DOHH2 (cell line): ENCODE measurements around the gene RASA2.

Experiments used
- H3F3A ChIP-seq: fragments of 200-600 bp; sonication (generic), shearing (Covaris generic); 2 replicates; pipeline ENCODE4 v1.6.0; 2016; ENCODE audit warnings: antibody characterized with exemption, mild to moderate bottlenecking; ENCODE audit not compliant: control insufficient read depth, insufficient read depth
- H3K27ac ChIP-seq: fragments of 200-600 bp; sonication (generic); 2 replicates; pipeline ENCODE4 v1.5.1; 2014; ENCODE audit warnings: low read depth, mild to moderate bottlenecking, low read length, moderate library complexity
- H3K27me3 ChIP-seq: fragments of 200-600 bp; sonication (generic); 2 replicates; pipeline ENCODE4 v1.6.1; 2014; ENCODE audit warnings: mild to moderate bottlenecking, low read length, mixed read lengths; ENCODE audit not compliant: control insufficient read depth
- H3K36me3 ChIP-seq: fragments of 200-600 bp; sonication (generic); 2 replicates; pipeline ENCODE4 v1.6.1; 2014; ENCODE audit warnings: mild to moderate bottlenecking, low read length, moderate library complexity, mixed read lengths; ENCODE audit not compliant: control insufficient read depth
- H3K4me1 ChIP-seq: fragments of 200-600 bp; sonication (generic); 2 replicates; pipeline ENCODE4 v1.6.1; 2014; ENCODE audit warnings: mild to moderate bottlenecking, low read length, mixed read lengths; ENCODE audit not compliant: control insufficient read depth
- H3K4me2 ChIP-seq: fragments of 200-600 bp; sonication (generic); 2 replicates; pipeline ENCODE4 v1.6.0; 2014; ENCODE audit warnings: mild to moderate bottlenecking, low read length, moderate library complexity
- H3K4me3 ChIP-seq: fragments of 200-600 bp; sonication (generic); 2 replicates; pipeline ENCODE4 v1.5.1; 2014; ENCODE audit warnings: mild to moderate bottlenecking, low read length, mixed read lengths
- H3K79me2 ChIP-seq: fragments of 200-600 bp; sonication (generic); 2 replicates; pipeline ENCODE4 v1.6.1; 2014; ENCODE audit warnings: mild to moderate bottlenecking, low read length, mixed read lengths; ENCODE audit not compliant: control insufficient read depth
- H3K9me2 ChIP-seq: fragments of 200-600 bp; sonication (generic); replicated peaks from 2 replicates; pipeline ENCODE4 v1.6.1; 2014; ENCODE audit warnings: mild to moderate bottlenecking, low read length, mixed read lengths; ENCODE audit not compliant: control insufficient read depth
- H3K9me3 ChIP-seq: fragments of 200-600 bp; sonication (generic); 2 replicates; pipeline ENCODE4 v1.6.1; 2014; ENCODE audit warnings: antibody characterized with exemption, low read length, mixed read lengths; ENCODE audit not compliant: control insufficient read depth, insufficient read depth
- H4K20me1 ChIP-seq: fragments of 200-600 bp; sonication (generic); 2 replicates; pipeline ENCODE4 v1.6.0; 2014; ENCODE audit warnings: low read depth, mild to moderate bottlenecking, antibody characterized with exemption, low read length, moderate library complexity; ENCODE audit not compliant: control insufficient read depth, insufficient read depth
- CTCF ChIP-seq: fragments of 200-600 bp; sonication (generic); IDR thresholded peaks from one replicate; pipeline ENCODE4 v1.5.1; 2014; ENCODE audit warnings: antibody characterized with exemption, mild to moderate bottlenecking, low read depth, low read length; ENCODE audit not compliant: poor library complexity, severe bottlenecking
- EZH2phosphoT487 ChIP-seq: fragments of 200-600 bp; sonication (generic); IDR thresholded peaks from 2 replicates; pipeline ENCODE4 v1.6.1; 2017; ENCODE audit warnings: borderline replicate concordance, mild to moderate bottlenecking, antibody characterized with exemption, low read length, moderate library complexity, mixed read lengths

RASA2 gene

DNA sequence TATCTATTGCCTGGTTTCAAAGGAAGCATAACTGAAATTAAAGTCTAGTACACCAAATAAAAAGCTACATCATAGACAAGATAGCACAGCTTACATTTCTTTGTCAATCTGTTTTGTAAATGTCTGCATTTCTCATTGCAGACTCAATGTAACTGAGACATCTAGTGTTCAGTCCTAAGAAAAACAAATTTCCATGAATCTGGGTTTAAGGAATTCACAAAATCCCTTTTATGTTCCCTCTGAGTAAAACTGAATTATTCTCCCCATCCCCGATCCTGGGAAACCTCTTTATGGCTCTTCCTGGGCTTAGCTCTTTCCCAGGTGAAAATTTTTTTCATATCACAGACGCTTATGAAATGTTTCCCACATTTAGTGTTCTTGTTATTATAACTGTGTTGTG lies 21.6 kb upstream of the RASA2 start:
- no peak overlapping the region for H3K27ac ChIP-seq
- no peaks in the 10 kb centered on the region for H3F3A ChIP-seq
- no peaks in the 10 kb centered on the region for H4K20me1 ChIP-seq
- peaks cover 14% of the 10 kb centered on the region; the same call in 1 of the 2 replicates for H3K9me3 ChIP-seq
- H3K4me3 ChIP-seq: no peak overlapping the region
- no peaks in the 10 kb centered on the region for H3K79me2 ChIP-seq
- H3K36me3 ChIP-seq: no peaks in the 10 kb centered on the region
- no peak overlapping the region for H3K4me2 ChIP-seq
- no peaks in the 10 kb centered on the region for H3K9me2 ChIP-seq
- TF ChIP-seq EZH2phosphoT487 (no peak), CTCF (no peak)
- no peaks in the 10 kb centered on the region for H3K27me3 ChIP-seq
- H3K4me1 ChIP-seq: no peaks in the 10 kb centered on the region

DNA sequence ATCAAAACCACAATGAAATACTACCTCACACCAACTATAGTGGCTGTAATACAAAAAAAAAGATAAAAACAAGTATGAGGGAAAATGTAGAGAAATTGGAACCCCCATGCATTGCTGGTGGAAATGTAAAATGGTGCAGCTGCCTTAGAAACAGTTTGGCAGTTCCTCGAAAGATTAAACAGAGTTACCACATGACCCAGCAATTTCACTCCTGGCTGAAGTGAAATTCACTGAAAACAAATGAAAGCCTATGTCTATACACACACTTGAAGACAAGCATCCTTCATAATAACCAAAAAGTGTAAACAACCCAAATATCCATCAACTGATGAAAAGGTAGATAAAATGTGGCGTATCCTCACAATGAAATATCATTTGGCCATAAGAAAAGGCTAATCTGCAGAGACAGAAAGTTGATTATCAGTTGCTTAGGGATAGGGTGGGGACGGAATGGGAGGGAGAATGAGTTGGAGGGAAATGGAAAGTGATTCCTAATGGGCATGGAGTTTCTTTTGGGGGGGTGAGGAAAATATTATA lies 20.1 kb upstream of the RASA2 start:
- Histone ChIP-seq H3K9me3 (peaks cover 16% of the 10 kb centered on the region; the same call in 1 of the 2 replicates), H3K27me3 (no peaks in the 10 kb centered on the region), H3K36me3 (no peaks in the 10 kb centered on the region), H3K9me2 (no peaks in the 10 kb centered on the region), H3K4me2 (no peak overlapping the region), H3K79me2 (no peaks in the 10 kb centered on the region), H3K4me1 (no peaks in the 10 kb centered on the region), H4K20me1 (no peaks in the 10 kb centered on the region), H3F3A (no peaks in the 10 kb centered on the region), H3K27ac (no peak overlapping the region), H3K4me3 (no peak overlapping the region)
- TF ChIP-seq EZH2phosphoT487: no peak
- TF ChIP-seq CTCF: no peak

DNA sequence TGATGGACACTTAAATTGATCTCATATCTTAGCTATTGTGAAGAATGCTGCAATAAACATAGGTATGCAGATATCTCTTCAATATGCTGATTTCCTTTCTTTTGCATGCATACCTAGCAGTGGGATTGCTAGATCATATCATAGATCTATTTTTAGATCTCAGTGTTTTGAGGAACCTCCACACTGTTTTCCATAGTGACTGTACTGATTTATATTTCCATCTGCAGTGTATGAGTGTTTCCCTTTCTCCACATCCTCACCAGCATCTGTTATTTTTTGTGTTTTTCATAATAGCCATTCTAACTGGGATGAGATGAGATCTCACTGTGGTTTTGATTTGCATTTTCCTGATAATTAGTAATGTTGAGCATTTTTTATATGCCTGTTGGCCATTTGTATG lies 17.1 kb upstream of the RASA2 start:
- H3K9me2 ChIP-seq: no peaks in the 10 kb centered on the region
- H3K9me3 ChIP-seq: peaks cover 4% of the 10 kb centered on the region; the same call in 1 of the 2 replicates
- TF ChIP-seq EZH2phosphoT487 (no peak), CTCF (no peak)
- H3K27me3 ChIP-seq: no peaks in the 10 kb centered on the region
- no peaks in the 10 kb centered on the region for H3F3A ChIP-seq
- H3K27ac ChIP-seq: no peak overlapping the region
- H4K20me1 ChIP-seq: no peaks in the 10 kb centered on the region
- H3K4me2 ChIP-seq: no peak overlapping the region
- H3K79me2 ChIP-seq: no peaks in the 10 kb centered on the region
- H3K36me3 ChIP-seq: no peaks in the 10 kb centered on the region
- no peak overlapping the region for H3K4me3 ChIP-seq
- no peaks in the 10 kb centered on the region for H3K4me1 ChIP-seq

GRCh38 chr3:141471160-141471559 lies 15.7 kb upstream of the RASA2 start:
- Histone ChIP-seq H3K79me2 (no peaks in the 10 kb centered on the region), H3K27ac (no peak overlapping the region), H3K4me2 (no peak overlapping the region), H3K4me1 (no peaks in the 10 kb centered on the region), H3K27me3 (no peaks in the 10 kb centered on the region), H3K36me3 (no peaks in the 10 kb centered on the region), H3K9me3 (peaks cover 3% of the 10 kb centered on the region; the same call in 1 of the 2 replicates), H3K9me2 (no peaks in the 10 kb centered on the region), H3K4me3 (no peak overlapping the region), H3F3A (no peaks in the 10 kb centered on the region), H4K20me1 (no peaks in the 10 kb centered on the region)
- TF ChIP-seq EZH2phosphoT487 (no peak), CTCF (no peak)
